GM21737 (cell line): ENCODE results near the gene PRKG1.
"Not testable (repeated sequence)": the region's sequence is repeated elsewhere in the genome, so short reads cannot be mapped to it uniquely, and the experiment has no call there.

Source experiments
- ATAC-seq: cut with Tn5 transposase; IDR thresholded peaks from one replicate; pipeline ENCODE4 v1.9.1; 2021; ENCODE audit warnings: mild to moderate bottlenecking, moderate library complexity; ENCODE audit not compliant: unreplicated experiment

The PRKG1 gene

DNA sequence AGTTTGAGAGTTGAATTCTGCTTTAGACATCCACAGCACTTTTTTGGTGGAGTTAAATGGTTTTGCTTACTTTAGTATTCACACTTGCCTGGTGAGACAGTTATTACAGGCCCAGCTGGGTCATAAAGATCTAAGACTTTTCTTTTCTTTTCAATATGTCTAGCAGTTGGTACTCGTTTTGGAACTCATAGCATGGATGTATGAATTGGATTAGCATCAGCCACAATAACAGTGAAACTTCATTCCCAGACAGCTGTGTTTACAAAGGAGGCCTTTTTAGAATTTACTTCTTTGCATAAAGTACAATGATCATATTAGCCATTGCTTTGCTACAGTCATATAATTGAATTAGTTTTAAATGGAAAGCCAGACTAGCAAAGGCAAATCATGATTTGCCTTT is 1071.3 kb downstream of the PRKG1 start:
- no peak for ATAC-seq

GRCh38 chr10:52146766-52147165 is 1072.5 kb downstream of the PRKG1 start:
- ATAC-seq, result no peak

GRCh38 chr10:52170776-52171175 is 1096.5 kb downstream of the PRKG1 start:
- ATAC-seq, result no peak

DNA sequence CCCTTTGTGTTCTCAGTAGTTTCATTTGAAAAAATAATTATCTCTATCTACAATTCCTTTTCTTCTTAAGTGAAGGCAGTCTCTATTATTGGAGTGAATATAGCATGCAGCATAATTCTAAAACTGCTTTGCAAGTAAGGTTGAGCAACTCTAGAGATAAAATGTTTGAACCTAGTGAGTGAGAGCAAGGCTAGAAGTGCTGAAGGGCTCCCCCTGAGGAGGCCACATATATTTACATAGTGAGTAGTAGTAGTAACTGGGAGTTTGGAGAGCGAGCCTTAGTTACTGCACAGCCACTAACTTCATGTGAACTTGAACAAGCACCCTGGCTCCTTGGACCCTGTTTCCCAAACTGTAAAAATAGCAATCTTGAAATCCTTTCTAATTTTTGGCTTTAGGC is 1098.3 kb downstream of the PRKG1 start:
- no peak for ATAC-seq

DNA sequence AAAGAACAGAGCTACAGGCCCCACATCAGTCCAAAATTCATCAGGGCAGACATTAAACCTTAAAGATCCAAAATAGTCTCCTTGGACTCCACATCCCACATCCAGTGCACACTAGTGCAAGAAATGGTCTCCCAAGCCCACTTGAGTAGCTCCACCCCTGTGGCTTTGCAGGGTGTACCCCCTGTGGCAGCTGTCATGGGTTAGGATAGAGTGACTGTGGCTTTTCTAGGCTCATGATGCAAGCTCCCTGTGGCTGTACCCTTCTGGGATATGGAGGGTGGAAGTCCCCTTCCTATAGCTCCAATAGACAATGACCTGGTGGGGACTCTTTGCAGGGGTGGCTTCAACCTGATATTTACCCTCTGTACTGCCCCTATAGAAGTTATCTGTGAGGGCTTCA is 1111.0 kb downstream of the PRKG1 start:
- ATAC-seq, result no peak

GRCh38 chr10:52187521-52188258 is 1113.4 kb downstream of the PRKG1 start:
- ATAC-seq, result no peak

DNA sequence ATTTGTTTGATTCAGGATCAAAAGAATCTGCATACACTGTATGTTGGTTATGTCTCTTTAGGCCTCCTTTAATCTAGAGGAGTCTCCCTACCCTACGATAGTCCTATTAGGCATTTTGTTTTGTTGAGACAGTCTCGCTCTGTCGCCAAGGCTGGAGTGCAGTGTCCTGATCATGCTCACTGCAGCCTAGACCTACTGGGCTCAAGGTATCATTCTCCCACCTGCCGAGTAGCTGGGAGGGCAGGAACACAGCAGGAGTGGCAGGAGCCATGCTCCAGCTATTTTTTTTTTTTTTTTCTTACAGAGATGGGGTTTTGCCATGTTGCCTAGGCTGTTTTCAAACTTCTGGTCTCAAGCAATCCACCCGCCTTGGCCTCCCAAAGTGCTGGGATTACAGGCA is 1116.8 kb downstream of the PRKG1 start:
- no peak for ATAC-seq

GRCh38 chr10:52194191-52194590 is 1119.9 kb downstream of the PRKG1 start:
- no peak for ATAC-seq

- no peak for ATAC-seq
These were observed 1120.4 kb downstream of the PRKG1 start for GRCh38 chr10:52194716-52195115.

- ATAC-seq, result no peak
These were observed 1122.8 kb downstream of the PRKG1 start for GRCh38 chr10:52197098-52197497.

DNA sequence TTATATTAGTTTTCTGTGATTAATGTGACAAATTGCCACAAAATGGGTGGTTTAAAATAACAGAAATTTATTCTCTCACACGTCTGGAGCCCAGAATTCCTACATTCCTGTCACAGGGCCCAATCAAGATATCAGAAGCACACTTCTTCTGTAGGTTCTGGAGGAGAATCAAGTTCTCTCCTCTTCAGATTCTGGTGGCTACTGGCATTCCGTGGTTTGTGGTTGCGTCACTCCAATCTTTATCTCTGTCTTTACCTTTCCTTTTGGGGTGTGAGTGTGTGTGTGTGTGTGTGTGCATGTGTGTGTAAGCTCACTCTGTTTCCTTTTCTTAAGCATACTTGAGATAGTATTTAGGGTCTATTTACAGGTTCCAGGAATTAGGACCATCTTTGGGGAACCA is 1124.3 kb downstream of the PRKG1 start:
- ATAC-seq, result no peak

- ATAC-seq, result not testable (repeated sequence)
These were observed 1130.6 kb downstream of the PRKG1 start for GRCh38 chr10:52204906-52205305.

DNA sequence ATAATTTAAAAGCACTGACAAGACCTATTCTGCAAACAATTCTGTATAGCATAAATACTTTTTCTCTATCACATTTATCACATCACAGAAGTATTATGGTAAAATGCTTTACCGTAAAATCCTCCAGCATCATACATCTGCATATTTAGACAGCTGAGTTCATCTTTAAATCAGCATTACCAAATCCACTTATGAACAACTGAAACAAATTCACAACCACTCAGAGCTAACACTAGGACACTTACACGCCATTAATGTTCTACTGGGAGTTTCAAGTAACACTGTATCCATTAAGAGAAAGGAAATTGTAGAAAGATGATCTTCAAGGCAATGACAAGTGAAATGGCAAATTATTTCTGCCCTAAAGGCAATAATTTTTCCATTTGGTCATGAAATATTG is 1134.1 kb downstream of the PRKG1 start:
- ATAC-seq, result no peak

GRCh38 chr10:52210161-52210560 is 1135.9 kb downstream of the PRKG1 start:
- ATAC-seq, result no peak

GRCh38 chr10:52212062-52212461 is 1137.8 kb downstream of the PRKG1 start:
- no peak for ATAC-seq

GRCh38 chr10:52212802-52213201 is 1138.5 kb downstream of the PRKG1 start:
- ATAC-seq, result no peak

DNA sequence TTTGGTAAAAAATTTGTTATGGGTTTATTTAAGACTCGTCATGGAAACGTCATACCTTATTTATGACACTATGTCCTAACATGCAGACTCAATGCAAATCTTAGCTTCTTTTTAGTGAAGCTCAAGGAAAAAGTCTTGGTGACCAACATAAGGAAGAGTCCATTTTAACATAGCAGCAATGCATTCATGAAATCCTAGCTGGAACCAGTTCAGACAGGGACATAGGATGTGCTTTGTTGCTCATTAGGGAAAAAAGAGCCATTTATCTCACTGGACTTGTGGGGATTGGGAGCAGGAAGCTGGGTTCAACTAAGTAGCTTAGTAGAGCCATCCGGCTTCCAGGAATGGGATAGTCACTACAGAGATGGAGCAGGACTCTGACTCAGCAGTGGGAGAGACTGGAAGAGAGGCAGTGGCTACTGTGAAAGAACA is 1139.0 kb downstream of the PRKG1 start:
- ATAC-seq, result no peak

- peak; percentile 80 for ATAC-seq
These were observed 1141.6 kb downstream of the PRKG1 start for GRCh38 chr10:52215745-52216361.

DNA sequence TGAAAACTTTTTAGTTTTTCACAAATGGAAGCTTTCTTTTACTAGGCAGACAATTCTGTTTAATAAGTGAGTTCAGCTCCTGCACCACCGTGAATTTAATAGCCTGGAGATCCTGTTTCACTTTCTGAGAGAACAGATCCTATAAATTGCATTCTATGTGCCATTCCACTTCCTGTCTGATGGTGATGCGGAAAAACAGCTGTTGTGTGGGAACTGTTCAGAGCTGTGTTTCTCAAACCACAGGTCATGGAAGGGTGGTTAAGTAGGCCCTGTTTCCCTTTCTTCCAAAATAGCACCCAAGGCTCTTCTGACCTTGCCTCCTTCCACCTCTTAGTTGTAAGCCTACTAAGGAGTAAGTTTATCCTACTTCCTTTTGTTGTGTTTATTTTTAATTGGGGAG is 1142.6 kb downstream of the PRKG1 start:
- ATAC-seq, result peak; percentile 72

DNA sequence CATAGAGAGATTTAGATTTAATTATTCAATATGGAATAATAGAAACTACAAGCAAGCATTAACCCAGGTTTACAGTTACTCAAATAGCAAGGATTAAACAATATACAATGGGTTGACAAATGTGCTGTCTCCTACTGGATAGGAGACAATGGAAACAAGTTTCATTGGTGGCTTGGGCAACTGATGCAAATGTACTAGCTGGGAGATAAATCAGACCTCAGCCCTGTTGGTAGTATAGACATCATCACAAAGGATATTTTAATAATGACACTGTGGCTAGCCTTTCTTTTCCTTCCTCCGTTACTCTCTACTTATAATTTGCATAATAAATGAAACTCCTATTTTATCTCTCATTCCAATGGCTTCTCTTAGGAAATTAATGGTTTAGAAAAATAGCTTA is 1143.2 kb downstream of the PRKG1 start:
- no peak for ATAC-seq

- no peak for ATAC-seq
These were observed 1146.7 kb downstream of the PRKG1 start for GRCh38 chr10:52220947-52221346.

DNA sequence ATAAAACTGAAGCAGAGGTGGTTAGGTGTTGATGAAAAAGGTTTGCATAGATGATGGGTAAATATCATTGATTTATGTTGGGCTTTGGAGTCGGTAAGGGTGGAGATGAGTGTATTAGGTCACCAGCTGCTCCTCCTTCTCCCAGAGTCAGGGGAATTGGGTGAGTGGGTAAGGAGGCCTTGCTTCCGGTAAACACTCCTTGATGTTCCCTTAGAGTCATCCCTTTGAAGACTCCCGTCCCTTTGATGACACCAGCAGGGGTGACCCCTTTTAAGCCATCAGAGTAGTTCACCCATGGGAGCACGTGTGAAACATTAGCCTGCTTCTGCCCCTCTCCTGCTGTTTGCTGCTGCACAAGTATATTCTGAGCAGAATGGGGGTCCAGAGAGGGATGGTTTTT is 1147.6 kb downstream of the PRKG1 start:
- ATAC-seq, result no peak
